Measurements from ENCODE around the gene OSBPL2. TPM values are rescaled to one million over a fixed set of nuclear protein-coding genes. Genes with fewer than 3 reads are reported as not detected.

The OSBPL2 gene
- total RNA-seq, 2 experiments from 2014 or later: 23.6 to 24.3 TPM

DNA sequence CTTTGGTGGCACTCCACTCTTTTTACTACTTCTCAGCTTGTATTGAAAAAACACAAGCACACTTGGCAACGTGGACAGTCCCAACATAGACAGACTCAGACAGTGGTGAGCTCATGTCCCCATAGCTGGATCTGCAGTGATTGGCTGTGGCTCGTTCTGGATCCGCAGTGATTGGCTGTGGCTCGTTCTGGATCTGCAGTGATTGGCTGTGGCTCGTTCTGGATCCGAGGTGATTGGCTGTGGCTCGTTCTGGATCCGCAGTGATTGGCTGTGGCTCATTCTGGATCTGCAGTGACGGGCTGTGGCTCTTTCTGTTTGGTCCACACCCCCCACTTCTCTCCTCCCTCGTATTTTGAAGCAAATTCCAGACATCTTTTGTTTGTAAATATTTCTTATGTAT lies 28.0 kb downstream of the OSBPL2 start:
- no peak overlapping the region for H3K27ac Mint-ChIP-seq
- TF ChIP-seq, protein P1, sequence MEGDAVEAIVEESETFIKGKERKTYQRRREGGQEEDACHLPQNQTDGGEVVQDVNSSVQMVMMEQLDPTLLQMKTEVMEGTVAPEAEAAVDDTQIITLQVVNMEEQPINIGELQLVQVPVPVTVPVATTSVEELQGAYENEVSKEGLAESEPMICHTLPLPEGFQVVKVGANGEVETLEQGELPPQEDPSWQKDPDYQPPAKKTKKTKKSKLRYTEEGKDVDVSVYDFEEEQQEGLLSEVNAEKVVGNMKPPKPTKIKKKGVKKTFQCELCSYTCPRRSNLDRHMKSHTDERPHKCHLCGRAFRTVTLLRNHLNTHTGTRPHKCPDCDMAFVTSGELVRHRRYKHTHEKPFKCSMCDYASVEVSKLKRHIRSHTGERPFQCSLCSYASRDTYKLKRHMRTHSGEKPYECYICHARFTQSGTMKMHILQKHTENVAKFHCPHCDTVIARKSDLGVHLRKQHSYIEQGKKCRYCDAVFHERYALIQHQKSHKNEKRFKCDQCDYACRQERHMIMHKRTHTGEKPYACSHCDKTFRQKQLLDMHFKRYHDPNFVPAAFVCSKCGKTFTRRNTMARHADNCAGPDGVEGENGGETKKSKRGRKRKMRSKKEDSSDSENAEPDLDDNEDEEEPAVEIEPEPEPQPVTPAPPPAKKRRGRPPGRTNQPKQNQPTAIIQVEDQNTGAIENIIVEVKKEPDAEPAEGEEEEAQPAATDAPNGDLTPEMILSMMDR (IDR thresholded peaks at IDR 0.05): no peak
- no peaks in the 10 kb centered on the region for H3K9me3 Mint-ChIP-seq
- H3K27me3 Mint-ChIP-seq: no peaks in the 10 kb centered on the region
- no peak for ATAC-seq
- no peak overlapping the region for H3K4me3 Mint-ChIP-seq
- POLR2A ChIA-PET: interaction anchor here (1.1 kb wide), 1 partner anchor 9 kb away, joined by 3 read pairs; no protein-coding TSS in a partner anchor
- peak; percentile 4 for DNase-seq
- intact Hi-C loops (cut with micrococcal nuclease): no loop called here
- CTCF ChIA-PET: no interaction called here
- peaks cover 23% of the 10 kb centered on the region for H3K36me3 Mint-ChIP-seq (ENCODE audit: low read depth)
- H3K4me1 Mint-ChIP-seq (ENCODE audit: low read depth): no peaks in the 10 kb centered on the region

DNA sequence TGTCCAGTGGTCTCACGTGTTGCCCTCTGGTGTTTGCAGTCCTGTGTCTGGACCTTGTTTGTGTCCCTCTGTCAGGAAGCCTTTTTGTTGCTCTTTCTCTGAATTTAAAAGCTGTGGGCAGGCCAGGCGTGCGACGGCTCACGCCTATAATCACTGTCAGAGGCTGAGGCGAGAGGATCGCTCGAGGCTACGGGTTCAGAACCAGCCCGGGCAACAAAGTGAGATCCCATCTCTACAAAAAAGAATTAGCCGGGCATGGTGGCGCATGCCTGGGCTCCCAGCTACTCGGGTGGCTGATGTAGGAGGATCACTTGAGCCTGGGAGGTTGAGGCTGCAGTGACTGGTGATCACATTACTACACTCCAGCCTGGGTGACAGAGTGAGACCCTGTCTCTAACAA lies 28.5 kb downstream of the OSBPL2 start:
- CTCF ChIA-PET: no interaction called here
- H3K27ac Mint-ChIP-seq: no peak overlapping the region

DNA sequence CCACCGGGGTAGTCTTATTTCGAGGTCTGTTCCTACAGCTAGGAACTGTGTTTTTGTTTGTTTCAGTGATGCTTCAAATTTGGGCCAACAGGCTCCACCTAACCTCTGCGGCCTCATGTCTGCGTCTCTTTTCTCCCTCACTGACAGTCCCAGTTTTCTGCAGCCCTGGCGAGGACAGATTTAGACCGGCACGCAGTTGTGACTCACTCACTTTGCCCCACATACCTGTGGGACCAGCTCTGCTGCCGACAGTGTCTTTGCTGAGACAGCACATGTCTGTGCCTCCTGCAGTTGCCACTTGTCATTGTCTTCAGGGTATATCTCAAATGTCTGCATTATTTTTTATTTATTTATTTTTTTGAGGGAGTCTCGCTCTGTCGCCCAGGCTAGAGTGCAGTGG lies 29.2 kb downstream of the OSBPL2 start:
- Mint-ChIP-seq H3K27me3 (no peaks in the 10 kb centered on the region), H3K4me3 (no peak overlapping the region), H3K9me3 (no peaks in the 10 kb centered on the region), H3K4me1 (ENCODE audit: low read depth) (no peaks in the 10 kb centered on the region), H3K36me3 (ENCODE audit: low read depth) (peaks cover 21% of the 10 kb centered on the region), H3K27ac (no peak overlapping the region)
- intact Hi-C loops (cut with micrococcal nuclease): no loop called here
- ChIA-PET POLR2A (no interaction called here), CTCF (no interaction called here)
- DNase-seq (no peak), ATAC-seq (no peak)
- TF ChIP-seq, protein P1 (IDR thresholded peaks at IDR 0.05): no peak

More for the DNA sequence above, 28.5 kb downstream of the OSBPL2 start:
- H3K4me1 Mint-ChIP-seq (ENCODE audit: low read depth): no peaks in the 10 kb centered on the region
- POLR2A ChIA-PET: interaction anchor here (0.7 to 1.1 kb wide), 2 partner anchors 10 to 346 kb away, joined by 3 read pairs; no protein-coding TSS in a partner anchor
- H3K27me3 Mint-ChIP-seq: no peaks in the 10 kb centered on the region
- no peaks in the 10 kb centered on the region for H3K9me3 Mint-ChIP-seq
- intact Hi-C loops (cut with micrococcal nuclease): no loop called here
- no peak for ATAC-seq
- H3K4me3 Mint-ChIP-seq: no peak overlapping the region
- no peak for DNase-seq
- TF ChIP-seq, protein P1 (IDR thresholded peaks at IDR 0.05): no peak
- peaks cover 23% of the 10 kb centered on the region for H3K36me3 Mint-ChIP-seq (ENCODE audit: low read depth)

DNA sequence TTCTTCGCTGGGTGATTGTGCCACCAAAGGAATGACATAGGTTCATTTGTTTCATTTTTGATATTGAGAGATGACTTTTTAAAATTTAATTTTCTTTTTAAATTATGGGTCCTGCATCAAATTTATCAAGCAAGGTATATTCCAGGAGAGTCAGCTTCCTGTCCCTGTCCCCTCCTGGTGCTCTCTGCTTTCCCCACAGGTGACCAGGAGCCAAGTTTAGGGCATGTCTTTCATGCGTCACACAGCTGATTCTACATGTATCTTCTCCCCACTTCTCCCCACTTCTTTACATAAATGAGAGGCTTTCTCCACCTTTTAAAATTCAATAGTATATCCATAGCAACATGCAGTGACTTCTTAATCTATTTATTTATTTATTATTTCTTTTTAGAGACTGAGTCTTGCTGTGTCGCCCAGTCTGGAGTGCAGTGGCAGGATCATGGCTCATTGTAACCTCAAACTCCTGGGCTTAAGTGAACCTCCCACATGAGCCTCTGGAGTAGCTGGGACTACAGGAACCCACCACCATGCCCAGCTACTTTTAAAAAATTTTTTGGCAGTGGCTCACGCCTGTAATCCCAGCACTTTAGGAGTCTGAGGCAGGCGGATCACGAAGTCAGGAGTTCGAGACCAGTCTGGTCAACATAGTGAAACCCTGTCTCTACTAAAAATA lies 30.0 kb downstream of the OSBPL2 start:
- DNase-seq (no peak), ATAC-seq (no peak)
- no peaks in the 10 kb centered on the region for H3K4me1 Mint-ChIP-seq (ENCODE audit: low read depth)
- no peak overlapping the region for H3K27ac Mint-ChIP-seq
- H3K36me3 Mint-ChIP-seq (ENCODE audit: low read depth): peaks cover 21% of the 10 kb centered on the region
- intact Hi-C loops (cut with micrococcal nuclease): no loop called here
- H3K9me3 Mint-ChIP-seq: no peaks in the 10 kb centered on the region
- no peaks in the 10 kb centered on the region for H3K27me3 Mint-ChIP-seq
- ChIA-PET CTCF (no interaction called here), POLR2A (no interaction called here)
- TF ChIP-seq, protein P1 (IDR thresholded peaks at IDR 0.05): no peak
- H3K4me3 Mint-ChIP-seq: no peak overlapping the region

DNA sequence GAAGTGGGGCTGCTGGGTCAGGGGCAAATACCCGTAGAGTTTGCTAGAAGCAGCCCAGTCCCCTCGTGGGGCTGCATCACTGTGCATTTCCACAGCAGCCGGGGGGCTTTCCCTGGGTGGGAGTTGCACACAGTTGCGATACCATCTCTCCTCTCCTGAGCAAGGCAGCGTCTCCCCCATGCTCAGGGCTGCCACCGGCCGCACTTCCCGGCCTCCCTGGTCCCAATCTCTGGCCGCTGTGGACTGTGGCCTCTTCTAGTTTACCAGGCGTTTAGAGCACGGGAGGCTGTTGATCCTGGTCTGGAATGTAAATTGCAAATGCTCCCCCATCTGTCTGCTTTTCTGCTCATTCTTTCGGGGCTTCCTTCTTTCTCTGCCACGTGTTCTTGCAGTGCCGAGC lies 31.1 kb downstream of the OSBPL2 start:
- ChIA-PET POLR2A (no interaction called here), CTCF (no interaction called here)
- Mint-ChIP-seq H3K27ac (no peak overlapping the region), H3K27me3 (no peaks in the 10 kb centered on the region), H3K4me1 (ENCODE audit: low read depth) (no peaks in the 10 kb centered on the region), H3K9me3 (no peaks in the 10 kb centered on the region), H3K36me3 (ENCODE audit: low read depth) (peaks cover 20% of the 10 kb centered on the region), H3K4me3 (no peak overlapping the region)
- TF ChIP-seq, protein P1 (IDR thresholded peaks at IDR 0.05): no peak
- DNase-seq: no peak
- intact Hi-C loops (cut with micrococcal nuclease): no loop called here
- ATAC-seq: no peak

All from activated CD8-positive, alpha-beta T cell treated with anti-CD3 and anti-CD28 coated beads for 36 hours (primary cell).